Measurements from ENCODE around the gene COQ8A.

GRCh38 chr1:227002531-227003049 is 62.5 kb downstream of the COQ8A start:
- TF ChIP-seq CTCF (conservative IDR thresholded peaks at IDR 0.05 in 1 of 2, IDR thresholded peaks at IDR 0.05 in 1 of 2; ENCODE audit: extremely low read depth in 1 of 2, insufficient read depth in 1 of 2, low read depth in 1 of 2, low read length in 2 of 2) (no peak), EZH2 (IDR thresholded peaks at IDR 0.05; ENCODE audit: borderline replicate concordance, low read length) (no peak)

Measured in mammary epithelial cell (primary cell).